Raji (cell line): Measurements from ENCODE around the gene TEDC2.
A peak's percentile ranks its signal among the peaks of the same experiment; 100 is the strongest.

ENCODE experiments used
- POLR2A ChIP-seq: IDR thresholded peaks from 2 replicates; pipeline ENCODE4 v1.6.1; 2011; ENCODE audit warnings: low read depth, low read length, control low read depth; ENCODE audit not compliant: insufficient read depth

The TEDC2 gene

GRCh38 chr16:2459647-2460390, at the start of gene TEDC2:
TSS of gene TEDC2 (plus strand) at chr16:2460109. CDS start at chr16:2460145, 36 bp downstream.
- TF ChIP-seq POLR2A = peak; percentile 70

DNA sequence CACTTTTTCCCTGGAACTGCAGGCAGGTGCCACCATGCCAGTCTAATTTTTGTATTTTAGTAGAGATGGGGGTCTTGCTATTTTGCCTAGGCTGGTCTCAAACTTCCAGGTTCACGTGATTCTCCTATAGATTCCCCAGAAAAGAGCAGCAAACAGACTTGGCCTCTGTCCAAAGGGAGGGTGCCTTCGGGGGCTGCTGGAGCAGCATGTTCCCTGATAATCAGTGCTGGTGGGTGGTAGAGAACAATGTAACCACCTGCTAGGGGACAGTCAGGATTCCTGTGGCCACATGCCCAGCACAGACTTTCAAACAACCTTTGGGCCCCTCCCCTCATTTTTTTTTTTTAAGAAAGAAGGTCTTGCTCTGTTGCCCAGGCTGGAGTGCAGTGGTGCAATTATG, 44.8 kb upstream of the TEDC2 start:
- TF ChIP-seq POLR2A = no peak

DNA sequence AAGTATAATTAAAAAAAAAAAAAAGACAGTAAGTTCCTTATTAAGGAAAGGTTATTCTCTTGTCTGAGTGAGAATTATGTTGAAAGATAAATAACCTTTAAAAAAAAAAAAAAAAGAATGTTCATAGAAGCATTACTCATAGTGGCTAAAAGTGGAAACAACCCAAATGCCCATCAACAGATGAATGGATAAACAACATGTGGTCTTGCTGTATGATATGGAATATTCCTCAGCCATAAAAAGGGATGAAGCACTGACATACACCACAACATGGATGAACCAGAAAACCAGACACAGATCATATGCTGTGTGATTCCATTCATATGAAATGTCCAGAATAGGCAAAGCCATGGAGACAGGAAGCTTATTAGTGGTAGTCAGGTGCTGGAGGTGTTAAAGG, 39.9 kb upstream of the TEDC2 start:
- TF ChIP-seq POLR2A = no peak

GRCh38 chr16:2422123-2422867, 37.6 kb upstream of the TEDC2 start:
- peak; percentile 36; the same call in 1 of the 2 replicates for TF ChIP-seq POLR2A

DNA sequence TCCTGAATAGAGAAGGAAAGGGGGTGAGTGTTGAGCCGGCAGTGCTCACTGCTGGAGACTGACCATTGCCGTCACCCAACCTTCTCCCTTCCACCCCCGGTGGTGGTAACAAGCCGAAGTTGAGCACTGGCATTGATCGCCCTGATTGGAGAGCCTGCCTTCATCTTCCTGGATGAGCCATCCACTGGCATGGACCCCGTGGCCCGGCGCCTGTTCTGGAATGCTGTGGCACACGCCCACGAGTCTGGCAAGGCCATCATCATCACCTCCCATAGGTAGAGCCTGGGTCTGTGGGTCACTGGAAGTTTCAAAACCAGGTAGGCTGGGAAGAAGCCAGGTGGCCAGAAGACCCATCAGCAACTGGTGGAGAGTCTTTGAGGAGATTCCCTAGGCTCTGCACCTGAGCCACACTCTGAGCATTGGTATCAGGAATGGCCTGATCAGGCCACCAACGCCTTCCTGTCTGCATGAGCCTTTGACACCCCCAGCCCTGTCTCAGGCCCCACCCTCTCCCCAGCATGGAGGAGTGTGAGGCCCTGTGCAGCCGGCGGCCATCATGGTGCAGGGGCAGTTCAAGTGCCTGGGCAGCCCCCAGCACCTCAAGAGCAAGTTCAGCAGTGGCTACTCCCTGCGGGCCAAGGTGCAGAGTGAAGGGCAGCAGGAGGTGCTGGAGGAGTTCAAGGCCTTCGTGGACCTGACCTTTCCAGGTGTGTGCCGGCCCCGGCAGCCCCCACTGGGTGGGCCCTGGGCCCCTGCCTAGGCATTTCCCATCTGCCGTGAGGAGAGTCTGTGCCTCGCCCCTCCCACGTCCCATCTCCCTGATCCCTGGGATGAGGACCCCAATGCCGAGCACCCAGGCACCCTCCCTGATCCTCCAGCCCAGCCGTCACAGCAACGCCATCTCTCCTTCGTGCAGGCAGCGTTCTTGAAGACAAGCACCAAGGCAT, 35.6 kb upstream of the TEDC2 start:
- TF ChIP-seq POLR2A = no peak

- TF ChIP-seq POLR2A = no peak
Measured at GRCh38 chr16:2425008-2425518, 34.8 kb upstream of the TEDC2 start.

DNA sequence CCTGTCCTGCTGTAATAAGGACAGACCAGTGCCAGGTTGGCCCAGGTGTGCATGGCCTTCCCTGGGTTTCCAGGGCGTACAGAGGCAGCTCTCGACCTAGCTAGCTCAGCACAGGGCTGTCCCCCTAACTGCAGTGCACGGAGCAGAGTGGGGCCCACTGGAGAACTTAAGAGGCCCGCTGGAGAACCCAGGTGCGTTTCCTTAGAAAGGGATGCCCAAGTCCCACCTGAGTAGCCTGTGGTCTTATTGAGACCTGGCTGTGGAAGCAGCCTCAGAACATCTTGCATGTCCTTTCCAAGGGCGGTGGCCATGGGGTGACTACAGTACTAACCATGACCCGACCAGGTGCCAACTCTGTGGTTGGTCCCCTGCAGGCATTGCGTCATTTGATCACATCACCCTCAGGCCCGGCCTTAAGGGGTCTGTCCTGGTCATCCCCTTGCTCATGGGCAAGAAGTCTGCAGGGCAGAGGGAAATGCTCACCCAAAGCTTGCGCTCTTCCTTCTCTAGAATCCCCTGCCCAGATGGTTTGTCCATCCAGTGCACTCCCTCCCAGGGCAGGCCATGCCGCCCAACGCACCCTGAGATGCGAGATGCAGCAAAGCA, 34.0 kb upstream of the TEDC2 start:
- TF ChIP-seq POLR2A = no peak

DNA sequence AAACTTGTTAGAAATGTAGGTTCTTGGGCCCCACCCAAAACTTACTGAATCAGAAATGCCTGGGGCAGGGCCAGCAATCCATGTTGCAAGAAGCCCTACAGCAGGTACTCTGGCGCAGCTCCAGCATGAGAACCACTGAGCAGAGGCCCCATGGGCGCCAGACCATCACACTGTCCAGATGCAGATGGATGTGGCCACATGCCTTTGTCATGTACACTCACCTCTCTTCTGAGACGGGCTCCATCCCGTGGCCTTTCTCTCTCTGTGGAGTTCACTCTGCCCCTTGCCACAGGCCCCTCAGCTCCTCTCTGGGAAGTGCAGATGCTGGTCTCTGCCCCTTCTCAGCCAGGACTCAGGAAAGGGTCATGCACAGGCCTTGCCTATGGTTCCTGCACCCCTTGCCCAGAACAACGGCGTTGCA, 33.0 kb upstream of the TEDC2 start:
- TF ChIP-seq POLR2A = peak; percentile 32; the same call in 1 of the 2 replicates

DNA sequence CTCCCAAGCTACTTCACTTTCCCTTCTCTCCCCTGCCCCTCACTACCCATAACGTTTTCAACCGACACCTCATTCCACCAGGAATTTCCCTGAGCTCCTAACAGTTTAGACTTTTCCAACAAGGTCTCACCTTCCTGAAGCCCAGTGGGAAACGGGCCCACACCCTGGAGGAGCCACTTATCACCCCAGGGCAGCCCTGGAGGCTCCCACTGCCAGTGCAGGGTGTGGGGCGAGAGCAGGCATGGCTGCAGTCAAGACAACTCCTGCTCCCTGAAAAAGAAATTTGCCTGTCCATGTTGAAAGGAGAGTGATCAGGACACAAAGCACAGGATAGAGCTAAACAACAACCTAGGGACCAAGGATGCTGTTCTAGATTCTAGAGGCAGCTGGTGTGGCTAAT, 32.4 kb upstream of the TEDC2 start:
- no peak for TF ChIP-seq POLR2A

DNA sequence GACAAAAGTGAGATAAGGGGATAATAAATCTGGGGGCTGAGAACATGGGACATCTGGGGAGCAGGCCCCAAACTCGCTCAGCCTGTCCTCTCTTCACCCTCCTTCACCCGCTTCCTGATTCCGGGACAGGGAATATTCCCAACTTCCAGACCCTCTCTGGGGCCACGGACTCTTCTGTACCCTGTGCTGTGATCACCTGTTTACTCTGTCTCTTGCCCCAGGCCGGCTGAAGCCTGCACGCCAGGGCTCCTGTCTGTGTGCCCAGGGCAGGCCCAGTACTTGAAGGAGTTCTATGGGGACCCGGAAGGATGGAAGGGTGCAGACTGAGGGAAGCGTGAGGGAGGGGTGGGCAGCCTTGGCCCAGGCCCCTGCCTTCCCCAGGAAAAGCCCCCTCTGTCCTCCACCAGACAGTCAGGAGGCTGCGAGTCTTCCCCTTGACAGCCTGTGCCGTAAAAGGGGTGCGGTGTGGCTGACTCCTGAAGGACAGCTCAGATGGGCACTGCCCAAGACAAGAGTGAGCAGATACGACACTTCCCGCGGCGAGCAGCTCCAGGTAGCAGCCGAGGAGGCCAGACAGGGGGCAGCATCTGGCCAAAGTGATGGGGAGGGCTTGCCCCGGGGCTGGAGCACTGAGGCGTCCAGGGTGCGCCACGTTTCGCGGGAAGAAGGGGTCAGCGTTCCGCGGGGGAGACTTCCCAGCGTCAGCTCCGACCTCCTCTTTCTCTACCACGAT, 31.7 kb upstream of the TEDC2 start:
- TF ChIP-seq POLR2A = no peak

- no peak for TF ChIP-seq POLR2A
Measured at GRCh38 chr16:2428784-2429033, 31.2 kb upstream of the TEDC2 start.

GRCh38 chr16:2429034-2429770, 30.7 kb upstream of the TEDC2 start, which contains the start of gene CCNF:
TSS of gene CCNF (plus strand) at chr16:2429447. CDS start at chr16:2429482, 35 bp downstream.
- TF ChIP-seq POLR2A = peak; percentile 73
